ENCODE data around the gene FLOT2.
"Not testable (repeated sequence)": the region's sequence is repeated elsewhere in the genome, so short reads cannot be mapped to it uniquely, and the experiment has no call there.

The FLOT2 gene, protein sequence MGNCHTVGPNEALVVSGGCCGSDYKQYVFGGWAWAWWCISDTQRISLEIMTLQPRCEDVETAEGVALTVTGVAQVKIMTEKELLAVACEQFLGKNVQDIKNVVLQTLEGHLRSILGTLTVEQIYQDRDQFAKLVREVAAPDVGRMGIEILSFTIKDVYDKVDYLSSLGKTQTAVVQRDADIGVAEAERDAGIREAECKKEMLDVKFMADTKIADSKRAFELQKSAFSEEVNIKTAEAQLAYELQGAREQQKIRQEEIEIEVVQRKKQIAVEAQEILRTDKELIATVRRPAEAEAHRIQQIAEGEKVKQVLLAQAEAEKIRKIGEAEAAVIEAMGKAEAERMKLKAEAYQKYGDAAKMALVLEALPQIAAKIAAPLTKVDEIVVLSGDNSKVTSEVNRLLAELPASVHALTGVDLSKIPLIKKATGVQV

GRCh38 chr17:28896884-28897768 is at the start of gene FLOT2:
Gene FLOT2 (minus strand): TSS chr17:28897733. CDS start chr17:28897574, 159 bp downstream.
- peak; percentile 24 for DNase-seq

GRCh38 chr17:28946239-28946638 is 48.7 kb upstream of the FLOT2 start:
- DNase-seq: no peak

GRCh38 chr17:28944862-28945741 is 47.6 kb upstream of the FLOT2 start:
- DNase-seq: no peak

- no peak for DNase-seq
Observed at GRCh38 chr17:28944343-28944742, 46.8 kb upstream of the FLOT2 start.

DNA sequence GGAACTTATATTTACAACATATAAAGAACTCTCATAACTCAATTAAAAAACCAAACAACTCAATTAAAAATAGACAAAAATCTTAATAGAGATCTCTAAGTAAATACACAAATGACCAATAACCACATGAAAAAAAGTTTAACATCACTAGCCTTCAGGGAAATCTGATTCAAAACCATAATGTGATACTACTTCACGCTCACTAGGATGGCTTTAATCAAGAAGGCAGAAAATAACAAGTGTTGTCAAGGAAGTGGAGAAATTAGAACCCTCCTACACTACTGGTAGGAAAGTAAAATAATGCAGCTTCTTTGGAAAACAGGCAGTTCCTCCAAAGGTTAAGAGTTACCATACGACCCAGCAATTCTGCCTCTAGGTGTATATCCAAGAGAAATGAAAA is 45.4 kb upstream of the FLOT2 start:
- no peak for DNase-seq

DNA sequence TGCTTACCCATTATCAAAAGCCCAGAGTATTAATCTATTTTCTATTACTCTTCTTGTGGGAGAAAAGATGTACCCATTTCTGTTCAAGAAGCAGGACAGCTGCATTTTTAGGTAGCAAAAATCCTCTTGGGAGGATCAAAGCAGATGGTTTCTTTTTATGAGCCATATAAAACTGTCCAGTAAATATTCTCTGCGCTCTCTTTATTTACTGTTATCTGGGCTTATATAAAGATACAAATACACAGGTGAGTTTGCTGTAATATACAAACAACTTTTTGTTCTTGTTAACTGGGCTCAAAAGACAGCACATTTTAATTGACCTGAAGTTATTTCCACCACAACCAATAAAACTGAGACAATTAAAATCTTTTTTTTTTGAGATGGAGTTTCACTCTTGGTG is 43.7 kb upstream of the FLOT2 start:
- no peak for DNase-seq

DNA sequence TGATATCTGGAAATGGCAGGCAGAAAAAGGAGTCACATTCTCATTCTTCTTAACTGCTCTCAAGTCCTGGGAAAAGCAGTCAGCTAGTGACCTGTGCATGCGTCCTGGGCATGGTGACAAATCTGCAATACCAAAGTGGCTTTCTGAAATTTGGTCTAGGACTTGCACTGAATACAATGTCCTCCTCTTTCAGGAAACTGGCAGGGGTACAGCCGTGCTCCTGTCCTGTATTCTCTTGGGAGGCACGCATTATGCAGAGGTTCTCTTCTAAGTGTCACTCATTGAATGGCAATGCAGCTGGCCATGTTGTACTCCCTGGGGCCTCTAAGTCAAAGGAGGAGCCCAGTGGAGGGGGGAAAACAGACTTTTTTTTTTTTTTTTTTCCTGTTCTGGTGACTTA is 43.1 kb upstream of the FLOT2 start:
- no peak for DNase-seq

GRCh38 chr17:28940142-28940541 is 42.6 kb upstream of the FLOT2 start:
- no peak for DNase-seq

- no peak for DNase-seq
Observed at GRCh38 chr17:28938552-28938951, 41.0 kb upstream of the FLOT2 start.

DNA sequence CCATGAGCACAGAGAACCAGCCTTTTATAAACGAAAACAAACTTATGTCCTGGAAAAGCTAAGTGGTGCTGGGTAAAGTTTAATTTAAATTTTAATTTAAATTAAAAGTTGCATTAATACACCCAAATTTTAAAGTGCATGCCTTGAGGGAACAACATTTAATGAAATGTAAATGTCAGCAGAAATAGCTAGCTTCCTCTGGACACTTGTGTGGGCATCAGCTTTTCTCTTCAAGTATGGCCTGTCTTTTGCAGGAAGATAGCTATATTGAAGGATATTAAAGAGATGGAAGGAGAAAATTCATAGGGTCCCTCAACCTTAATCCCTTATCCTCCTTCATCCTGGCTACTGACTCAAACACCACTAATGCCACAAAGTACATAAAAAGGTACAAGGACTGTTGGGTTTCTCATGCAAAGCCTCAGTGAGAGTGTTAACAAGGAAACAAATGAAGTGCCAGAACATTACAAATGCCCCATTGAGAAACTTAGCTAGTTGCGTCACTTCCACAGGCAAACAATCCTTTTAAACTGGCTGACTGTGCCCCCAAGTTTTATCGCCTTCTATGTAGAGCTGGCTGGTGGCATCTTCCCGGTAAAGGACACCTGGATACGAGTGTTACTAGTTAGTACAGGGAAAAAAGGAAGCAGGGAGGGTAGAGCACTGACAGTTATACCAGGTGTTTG is 39.7 kb upstream of the FLOT2 start:
- DNase-seq: no peak

- DNase-seq: no peak
Observed at GRCh38 chr17:28935744-28936460, 38.4 kb upstream of the FLOT2 start.

DNA sequence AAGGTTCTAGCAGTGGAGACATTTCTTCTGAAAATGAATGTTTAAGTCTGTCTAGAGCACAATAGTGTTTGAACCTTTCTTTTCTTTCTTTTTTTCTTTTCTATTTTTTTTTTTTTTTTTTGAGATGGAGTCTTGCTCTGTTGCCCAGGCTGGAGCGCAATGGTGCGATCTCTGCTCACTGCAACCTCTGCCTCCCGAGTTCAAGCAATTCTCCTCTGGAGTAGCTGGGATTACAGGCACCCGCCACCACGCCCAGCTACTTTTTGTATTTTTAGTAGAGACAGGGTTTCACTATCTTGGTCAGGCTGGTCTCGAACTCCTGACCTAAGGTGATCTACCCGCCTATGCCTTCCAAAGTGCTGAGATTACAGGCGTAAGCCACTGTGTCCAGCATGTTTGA is 37.0 kb upstream of the FLOT2 start:
- DNase-seq: not testable (repeated sequence)

GRCh38 chr17:28929787-28930186 is 32.3 kb upstream of the FLOT2 start:
- DNase-seq: no peak

GRCh38 chr17:28928061-28928460 is 30.5 kb upstream of the FLOT2 start:
- no peak for DNase-seq

- no peak for DNase-seq
Observed at GRCh38 chr17:28926786-28927185, 29.3 kb upstream of the FLOT2 start.

- DNase-seq: no peak
Observed at GRCh38 chr17:28926366-28926765, 28.8 kb upstream of the FLOT2 start.

DNA sequence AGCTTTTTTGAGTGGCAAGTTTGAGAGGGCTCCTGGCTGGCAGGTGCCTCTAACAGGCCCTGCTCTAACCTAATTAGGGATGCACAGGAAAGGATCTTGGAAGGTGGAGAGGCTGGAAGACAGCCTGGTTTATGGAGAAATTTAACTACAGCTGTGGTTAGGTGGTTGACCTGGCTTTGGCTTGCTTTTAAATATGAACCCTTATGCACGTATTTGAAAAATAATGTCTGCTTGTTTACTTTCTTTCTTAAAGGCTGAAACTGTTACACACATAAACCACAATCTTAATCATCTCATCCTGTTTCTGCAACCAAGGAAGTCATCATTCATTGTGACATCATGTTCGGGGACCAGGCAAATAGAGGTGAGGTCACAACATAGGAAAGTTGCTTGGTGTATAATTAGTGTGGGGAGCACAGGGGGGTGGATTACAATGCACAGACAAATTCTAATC is 28.4 kb upstream of the FLOT2 start:
- DNase-seq: no peak

- no peak for DNase-seq
Observed at GRCh38 chr17:28920201-28920600, 22.7 kb upstream of the FLOT2 start.

GRCh38 chr17:28918295-28918694 is 20.8 kb upstream of the FLOT2 start:
- DNase-seq: no peak

DNA sequence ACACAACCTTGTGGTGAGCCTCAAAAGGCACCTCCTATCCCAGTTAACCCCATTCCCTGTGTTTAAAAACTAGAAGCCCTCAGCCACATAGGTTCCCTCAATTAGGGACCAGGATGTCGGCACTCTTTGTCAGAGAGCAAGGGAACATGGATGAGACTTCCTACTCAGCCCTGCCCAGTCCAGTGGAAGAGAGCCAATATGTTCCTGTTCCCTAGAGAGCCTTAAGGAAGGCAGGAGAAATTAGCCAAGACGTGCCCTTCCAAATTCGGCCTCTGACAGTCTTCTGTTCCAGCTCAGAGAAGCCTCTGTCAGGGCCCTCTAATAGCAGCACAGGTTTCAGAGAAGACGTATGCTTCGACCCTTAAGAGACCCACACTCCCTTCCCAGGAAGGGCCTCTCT is 19.9 kb upstream of the FLOT2 start:
- no peak for DNase-seq

DNA sequence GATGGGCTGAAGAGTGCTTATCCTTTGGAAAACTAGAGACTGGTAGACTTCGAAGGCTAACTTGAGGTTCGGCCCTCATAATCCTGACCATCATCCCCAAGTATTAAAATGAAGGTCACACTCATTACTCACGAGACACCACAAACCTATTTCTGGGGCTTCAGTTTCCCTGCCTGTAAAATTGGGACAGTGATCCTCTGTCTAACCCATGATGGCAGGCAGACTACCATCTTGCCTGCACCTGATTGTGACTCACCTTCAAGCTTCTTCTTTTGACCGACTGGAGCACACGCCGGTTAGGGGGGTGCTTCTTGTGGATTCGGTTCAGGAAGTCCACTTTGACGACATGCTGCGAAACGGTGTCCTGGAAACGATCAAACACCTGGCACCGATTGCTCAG is 19.5 kb upstream of the FLOT2 start:
- no peak for DNase-seq
